GM19397 (cell line): Measurements from ENCODE around the gene WASF3.

Source experiments
- ATAC-seq: cut with Tn5 transposase; IDR thresholded peaks from one replicate; pipeline ENCODE4 v1.9.1; 2021; ENCODE audit warnings: mild to moderate bottlenecking, moderate library complexity; ENCODE audit not compliant: unreplicated experiment

The WASF3 gene

DNA sequence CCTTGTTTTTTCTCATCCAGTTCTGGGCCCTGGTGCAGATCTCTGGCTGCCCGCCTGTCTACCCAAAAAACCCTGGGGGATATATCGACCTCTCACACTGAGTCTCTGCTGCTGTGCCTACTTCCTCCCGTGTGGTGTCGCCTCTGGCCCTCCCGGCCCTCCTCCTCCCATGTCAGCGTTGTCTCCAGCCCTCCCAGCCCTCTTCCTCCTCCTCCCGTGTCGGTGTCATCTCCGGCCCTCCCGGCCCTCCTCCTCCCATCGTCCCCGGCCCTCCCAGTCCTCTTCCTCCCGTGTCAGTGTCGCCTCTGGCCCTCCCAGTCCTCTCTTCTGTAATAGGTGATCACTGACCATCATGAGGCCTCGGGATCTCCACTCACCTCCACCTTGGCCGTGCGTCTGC is 121.3 kb downstream of the WASF3 start:
- ATAC-seq: no peak

DNA sequence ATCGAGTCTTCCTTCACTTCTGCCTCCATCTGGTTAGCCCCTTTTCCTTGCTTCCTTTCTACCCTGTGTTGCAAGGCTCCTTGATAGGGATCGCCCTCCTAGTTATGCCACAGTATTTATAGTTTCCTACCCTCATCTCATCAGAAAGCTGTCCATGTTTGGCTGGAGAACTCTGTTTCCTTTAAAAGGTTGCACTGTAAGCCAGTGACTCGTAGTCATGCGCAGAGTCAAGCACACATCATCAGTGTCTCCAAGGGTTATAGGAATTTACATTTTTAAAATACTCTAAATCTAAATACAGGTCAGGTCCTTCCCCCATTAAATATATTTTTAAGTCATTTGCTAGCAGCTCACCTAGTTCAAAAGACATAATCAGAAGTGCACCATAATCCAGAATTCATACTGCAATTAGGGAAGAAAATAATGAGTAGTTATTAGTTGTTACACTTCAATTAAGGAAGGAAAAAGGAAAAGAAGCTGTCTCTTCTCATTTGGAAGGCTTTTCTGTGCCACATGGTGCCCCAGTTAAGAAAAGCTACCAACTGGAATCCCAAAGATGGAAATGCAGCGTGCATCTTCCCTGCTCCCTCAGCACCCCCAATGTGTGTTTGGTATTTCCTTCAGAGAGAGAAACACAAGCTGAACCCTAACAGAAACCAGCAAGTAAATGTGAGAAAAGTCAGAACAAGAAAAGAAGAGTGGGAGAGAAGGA is 122.1 kb downstream of the WASF3 start:
- no peak for ATAC-seq

DNA sequence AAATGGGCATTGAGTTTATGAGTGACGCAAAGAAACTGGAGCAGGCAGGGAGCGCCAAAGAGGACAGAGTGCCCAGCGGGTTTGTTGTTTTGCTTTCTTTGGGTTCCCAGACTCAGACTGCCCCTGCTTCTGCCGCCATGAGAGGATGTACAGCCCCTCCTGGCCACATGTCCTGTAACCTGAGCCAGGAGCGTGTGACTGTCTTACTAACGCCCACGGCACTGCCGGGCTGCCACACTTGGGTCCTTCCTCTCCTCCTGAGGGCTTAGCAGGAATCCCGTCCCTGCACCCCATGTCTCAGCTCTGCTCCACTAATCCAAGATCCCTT is 122.6 kb downstream of the WASF3 start:
- no peak for ATAC-seq

GRCh38 chr13:26680572-26680971 is 123.1 kb downstream of the WASF3 start:
- no peak for ATAC-seq

DNA sequence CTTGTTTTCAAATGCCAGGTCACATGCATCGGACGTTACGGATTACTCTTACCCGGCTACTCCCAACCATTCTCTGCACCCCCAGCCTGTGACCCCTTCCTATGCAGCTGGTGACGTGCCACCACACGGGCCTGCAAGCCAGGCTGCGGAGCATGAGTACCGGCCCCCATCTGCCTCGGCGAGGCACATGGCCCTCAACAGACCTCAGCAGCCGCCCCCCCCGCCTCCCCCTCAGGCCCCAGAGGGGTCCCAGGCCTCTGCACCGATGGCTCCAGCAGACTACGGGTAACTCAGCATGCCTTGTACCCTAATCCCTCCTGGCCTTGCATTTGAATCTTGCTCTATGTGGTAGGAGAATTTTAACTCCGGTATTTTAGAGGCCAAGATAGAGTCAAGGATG is 123.6 kb downstream of the WASF3 start:
- ATAC-seq: no peak

- no peak for ATAC-seq
These were observed 125.1 kb downstream of the WASF3 start for GRCh38 chr13:26682606-26683005.

- ATAC-seq: no peak
These were observed 128.1 kb downstream of the WASF3 start for GRCh38 chr13:26685606-26686005.

- ATAC-seq: no peak
These were observed 128.8 kb downstream of the WASF3 start for GRCh38 chr13:26686285-26686684.

GRCh38 chr13:26688286-26688685 is 130.8 kb downstream of the WASF3 start:
- ATAC-seq: no peak

GRCh38 chr13:26688980-26689379 is 131.5 kb downstream of the WASF3 start:
- ATAC-seq: no peak

DNA sequence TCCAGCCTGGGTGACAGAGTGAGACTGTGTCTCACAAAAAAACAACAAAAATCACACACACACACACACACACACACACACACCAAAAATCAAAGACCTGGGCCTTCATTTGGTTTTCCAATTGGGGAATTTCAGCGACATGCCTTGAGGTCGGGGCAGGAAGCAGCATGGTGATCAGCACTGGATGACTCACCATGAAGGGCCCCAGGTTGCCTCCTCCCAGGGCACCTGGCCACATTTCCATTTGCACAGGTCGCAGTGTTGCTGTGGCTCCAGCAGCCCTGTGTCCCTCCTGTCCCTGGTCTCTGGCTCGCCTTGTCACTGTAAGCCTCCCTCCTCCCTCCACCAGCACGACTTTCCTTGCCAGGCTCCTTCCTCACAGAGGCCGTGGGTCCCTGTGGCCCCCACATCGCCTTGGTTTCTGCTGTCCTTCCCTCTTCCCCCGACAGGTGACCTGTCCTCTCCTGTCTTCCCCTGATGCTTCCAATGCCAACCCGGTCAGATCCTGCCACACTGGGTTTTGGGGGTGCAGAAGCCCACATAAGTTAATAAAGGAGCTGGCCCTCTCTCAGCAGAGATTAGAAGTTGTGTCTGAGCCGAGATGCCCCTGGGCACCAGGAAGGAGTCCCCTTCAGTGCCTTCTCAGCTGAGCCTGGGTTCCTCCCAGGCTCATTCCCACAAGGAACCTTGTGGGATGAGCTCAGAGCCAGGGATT is 136.4 kb downstream of the WASF3 start:
- ATAC-seq: no peak

GRCh38 chr13:26694609-26695359 is 137.3 kb downstream of the WASF3 start:
- no peak for ATAC-seq

GRCh38 chr13:26695360-26695705 is 137.8 kb downstream of the WASF3 start:
- ATAC-seq: no peak

GRCh38 chr13:26695891-26696311 is 138.4 kb downstream of the WASF3 start:
- no peak for ATAC-seq

- no peak for ATAC-seq
These were observed 139.8 kb downstream of the WASF3 start for GRCh38 chr13:26697069-26697955.

DNA sequence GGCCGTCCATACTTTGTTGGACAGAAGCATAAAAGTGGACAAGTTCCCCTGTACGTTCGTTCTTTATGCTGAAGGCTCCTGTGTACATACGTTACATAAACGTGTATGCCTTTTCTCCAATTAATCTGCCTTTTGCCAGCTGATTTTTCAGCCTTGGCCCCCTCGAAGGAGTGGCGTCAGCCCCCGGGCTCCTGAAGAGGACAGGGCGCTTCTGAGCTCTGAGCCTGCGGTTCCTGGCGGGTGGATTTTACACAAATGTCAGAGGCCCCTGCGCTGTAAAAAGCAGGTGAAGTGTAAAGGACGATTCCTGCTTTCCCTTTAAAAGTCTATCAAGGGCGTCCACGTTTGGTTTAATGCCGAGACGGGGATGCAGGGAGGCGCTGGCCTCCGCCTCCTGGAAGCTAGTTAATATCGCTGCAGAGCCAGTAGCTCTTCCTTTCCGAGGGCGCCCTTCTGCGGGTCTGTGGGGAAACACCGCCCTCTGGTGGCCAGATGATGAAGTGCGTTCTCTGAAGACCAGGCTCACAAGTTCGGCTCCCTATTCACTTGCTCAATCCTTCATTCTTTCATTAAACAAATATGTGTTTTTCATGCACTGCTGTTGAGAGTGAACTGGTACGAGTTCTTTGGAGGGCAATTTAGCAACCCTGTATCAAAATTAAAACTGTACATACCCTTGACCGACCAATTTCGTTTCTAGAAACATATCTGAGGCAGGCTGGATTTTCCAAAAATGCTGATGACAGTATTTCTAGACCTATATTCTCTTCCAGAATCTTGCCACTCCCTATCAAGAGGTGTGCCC is 141.1 kb downstream of the WASF3 start:
- peak; percentile 52 for ATAC-seq

GRCh38 chr13:26699197-26699490 is 141.7 kb downstream of the WASF3 start:
- ATAC-seq: no peak

GRCh38 chr13:26705536-26705935 is 148.1 kb downstream of the WASF3 start:
- ATAC-seq: no peak

DNA sequence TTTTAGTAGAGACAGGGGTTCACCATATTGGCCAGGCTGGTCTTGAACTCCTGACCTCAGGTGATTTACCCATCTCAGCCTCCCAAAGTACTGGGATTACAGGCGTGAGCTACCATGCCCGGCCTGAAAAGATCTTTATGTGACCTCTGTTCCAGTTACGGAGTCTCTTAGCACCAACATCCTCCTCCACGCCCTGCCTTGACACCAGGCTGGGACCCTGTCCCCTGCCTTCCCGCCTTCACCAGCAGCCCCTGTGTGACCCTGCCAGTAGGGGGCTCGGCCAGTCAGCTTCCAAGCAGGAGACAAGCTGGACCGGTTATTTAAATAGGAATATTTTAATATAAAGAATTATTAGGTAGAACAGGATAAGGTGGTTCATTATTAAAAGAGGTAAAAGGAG is 148.9 kb downstream of the WASF3 start:
- ATAC-seq: no peak
